Fibroblast of mammary gland (primary cell): Measurements from ENCODE around the gene ORC2.
A peak's percentile ranks its signal among the peaks of the same experiment; 100 is the strongest.
"Not testable (repeated sequence)": the region's sequence is repeated elsewhere in the genome, so short reads cannot be mapped to it uniquely, and the experiment has no call there.

Experiments
- DNase-seq: peaks from one replicate; pipeline ENCODE4 v3.0.0-alpha.2; 2010; ENCODE audit warnings: low read depth
- H3K4me3 ChIP-seq: 2 replicates; pipeline ENCODE4 v1.5.1; 2011; ENCODE audit warnings: low read depth, mild to moderate bottlenecking, low read length, moderate library complexity; ENCODE audit not compliant: control insufficient read depth
- CTCF ChIP-seq: conservative IDR thresholded peaks from 2 replicates; pipeline ENCODE4 v1.5.1; 2011; ENCODE audit warnings: low read depth, low read length, inconsistent platforms; ENCODE audit not compliant: control insufficient read depth, insufficient read depth

Gene ORC2

GRCh38 chr2:200964498-200964897 lies 1.0 kb upstream of the ORC2 start:
- H3K4me3 ChIP-seq: peak overlapping the region; percentile 94
- no peak for TF ChIP-seq CTCF
- no peak for DNase-seq

- not testable (repeated sequence) for DNase-seq
- peak overlapping the region; percentile 94 for H3K4me3 ChIP-seq
Observed at GRCh38 chr2:200963918-200964252, 425 bp upstream of the ORC2 start.

- peak overlapping the region; percentile 94 for H3K4me3 ChIP-seq
- TF ChIP-seq CTCF: no peak
- no peak for DNase-seq
Observed at GRCh38 chr2:200962811-200963123, 693 bp downstream of the ORC2 start.

- no peak for TF ChIP-seq CTCF
- H3K4me3 ChIP-seq: no peak overlapping the region
- no peak for DNase-seq
Observed at GRCh38 chr2:200961674-200962073, 1.8 kb downstream of the ORC2 start.

GRCh38 chr2:200950378-200950777 lies 13.1 kb downstream of the ORC2 start:
- DNase-seq: no peak
- TF ChIP-seq CTCF: no peak
- H3K4me3 ChIP-seq: no peak overlapping the region

- no peak overlapping the region for H3K4me3 ChIP-seq
- no peak for TF ChIP-seq CTCF
- DNase-seq: no peak
Observed at GRCh38 chr2:200945395-200945729, 18.1 kb downstream of the ORC2 start.

GRCh38 chr2:200944467-200945394 lies 18.7 kb downstream of the ORC2 start:
- H3K4me3 ChIP-seq: no peak overlapping the region
- TF ChIP-seq CTCF: no peak
- peak; percentile 94 for DNase-seq
